H9 (cell line): ENCODE data around the gene ARHGEF7. TPM values are rescaled to one million over a fixed set of nuclear protein-coding genes. Genes with fewer than 3 reads are reported as not detected.

ENCODE experiments used
- DNase-seq: peaks from one replicate; pipeline ENCODE4 v3.0.0-alpha.2; 2017
- H2AFZ ChIP-seq: one replicate; pipeline ENCODE4 v1.6.1; 2013; ENCODE audit warnings: mild to moderate bottlenecking, low read length, control low read depth, moderate library complexity
- H2AK5ac ChIP-seq: 2 replicates; pipeline ENCODE4 v1.6.1; 2013; ENCODE audit warnings: low read length, control low read depth, mixed read lengths; ENCODE audit not compliant: insufficient read length
- H2BK120ac ChIP-seq: one replicate; pipeline ENCODE4 v1.6.1; 2013; ENCODE audit warnings: low read depth, mild to moderate bottlenecking, low read length, control low read depth, inconsistent platforms; ENCODE audit not compliant: poor library complexity, severe bottlenecking
- H2BK12ac ChIP-seq: 2 replicates; pipeline ENCODE4 v1.6.1; 2013; ENCODE audit warnings: low read length, control low read depth, mixed read lengths, low read depth; ENCODE audit not compliant: insufficient read length
- H2BK15ac ChIP-seq: 2 replicates; pipeline ENCODE4 v1.6.1; 2013; ENCODE audit warnings: low read depth, low read length, control low read depth
- H2BK20ac ChIP-seq: one replicate; pipeline ENCODE4 v1.6.1; 2013; ENCODE audit warnings: low read depth, mild to moderate bottlenecking, low read length, control low read depth, inconsistent platforms; ENCODE audit not compliant: poor library complexity, severe bottlenecking
- H2BK5ac ChIP-seq: 2 replicates; pipeline ENCODE4 v1.6.1; 2013; ENCODE audit warnings: low read length, control low read depth, mixed read lengths; ENCODE audit not compliant: insufficient read length
- H3K14ac ChIP-seq: 2 replicates; pipeline ENCODE4 v1.6.1; 2013; ENCODE audit warnings: low read length, control low read depth; ENCODE audit not compliant: insufficient read depth
- H3K18ac ChIP-seq: 2 replicates; pipeline ENCODE4 v1.6.1; 2013; ENCODE audit warnings: low read depth, mild to moderate bottlenecking, mixed read lengths, low read length, control low read depth; ENCODE audit not compliant: insufficient read length
- H3K23ac ChIP-seq: 2 replicates; pipeline ENCODE4 v1.6.1; 2013; ENCODE audit warnings: low read length, control low read depth, mixed read lengths, low read depth; ENCODE audit not compliant: insufficient read length
- H3K23me2 ChIP-seq: 2 replicates; pipeline ENCODE4 v1.6.1; 2013; ENCODE audit warnings: low read depth, mild to moderate bottlenecking, mixed read lengths, low read length, control low read depth; ENCODE audit not compliant: insufficient read length, poor library complexity, severe bottlenecking
- H3K27ac ChIP-seq: 2 replicates; pipeline ENCODE4 v1.5.1; 2013; ENCODE audit warnings: low read length, control low read depth, mixed read lengths, low read depth; ENCODE audit not compliant: insufficient read length
- H3K27me3 ChIP-seq: 2 replicates; pipeline ENCODE4 v1.6.1; 2013; ENCODE audit warnings: low read length, control low read depth, inconsistent platforms; ENCODE audit not compliant: insufficient read depth
- H3K4ac ChIP-seq: 2 replicates; pipeline ENCODE4 v1.6.1; 2013; ENCODE audit warnings: low read depth, mild to moderate bottlenecking, control low read depth, inconsistent platforms, low read length, moderate library complexity
- H3K4me1 ChIP-seq: 2 replicates; pipeline ENCODE4 v1.6.1; 2013; ENCODE audit warnings: low read length, control low read depth, inconsistent platforms; ENCODE audit not compliant: insufficient read depth
- H3K4me2 ChIP-seq: 2 replicates; pipeline ENCODE4 v1.6.1; 2013; ENCODE audit warnings: low read length, control low read depth, mixed read lengths; ENCODE audit not compliant: insufficient read length, insufficient read depth
- H3K56ac ChIP-seq: 2 replicates; pipeline ENCODE4 v1.6.1; 2013; ENCODE audit warnings: low read depth, mild to moderate bottlenecking, mixed read lengths, low read length, control low read depth; ENCODE audit not compliant: insufficient read length
- H3K79me1 ChIP-seq: 2 replicates; pipeline ENCODE4 v1.6.1; 2013; ENCODE audit warnings: low read depth, mild to moderate bottlenecking, moderate library complexity, low read length, control low read depth, inconsistent platforms; ENCODE audit not compliant: insufficient read depth, poor library complexity, severe bottlenecking
- H3K79me2 ChIP-seq: 2 replicates; pipeline ENCODE4 v1.6.1; 2013; ENCODE audit warnings: low read length, control low read depth, inconsistent platforms; ENCODE audit not compliant: insufficient read depth
- H3K9ac ChIP-seq: 2 replicates; pipeline ENCODE4 v1.6.1; 2013; ENCODE audit warnings: low read length, control low read depth, mixed read lengths; ENCODE audit not compliant: insufficient read length; ENCODE audit errors: extremely low read depth
- H3K9me3 ChIP-seq: one replicate; pipeline ENCODE4 v1.6.1; 2013; ENCODE audit warnings: low read depth, low read length, inconsistent platforms; ENCODE audit not compliant: control insufficient read depth
- H3T11ph ChIP-seq: one replicate; pipeline ENCODE4 v1.6.1; 2013; ENCODE audit warnings: mild to moderate bottlenecking, low read length, control low read depth, inconsistent platforms
- H4K20me1 ChIP-seq: one replicate; pipeline ENCODE4 v1.6.1; 2013; ENCODE audit not compliant: control insufficient read depth, insufficient read length, insufficient read depth
- H4K5ac ChIP-seq: 2 replicates; pipeline ENCODE4 v1.6.1; 2013; ENCODE audit warnings: low read depth, mild to moderate bottlenecking, mixed read lengths, low read length, control low read depth; ENCODE audit not compliant: insufficient read length
- H4K8ac ChIP-seq: replicated peaks from 2 replicates; pipeline ENCODE4 v1.6.1; 2013; ENCODE audit warnings: low read length, control low read depth, mixed read lengths, low read depth; ENCODE audit not compliant: insufficient read length
- H4K91ac ChIP-seq: 2 replicates; pipeline ENCODE4 v1.6.1; 2013; ENCODE audit warnings: low read depth, mild to moderate bottlenecking, moderate library complexity, mixed read lengths, low read length, control low read depth; ENCODE audit not compliant: insufficient read length
- H3K27ac Mint-ChIP-seq, 3 experiments: 2 replicates in 2 of 3; 3 replicates in 1 of 3; pipeline ENCODE4 v1.8.0; 2020 to 2021; ENCODE audit warnings: mixed read lengths in 3 of 3, mild to moderate bottlenecking in 1 of 3, moderate library complexity in 1 of 3
- H3K27me3 Mint-ChIP-seq: 2 replicates; pipeline ENCODE4 v1.8.0; 2021; ENCODE audit warnings: low read depth, mild to moderate bottlenecking, moderate library complexity, mixed read lengths
- H3K36me3 Mint-ChIP-seq, 3 experiments: 2 replicates in 2 of 3; 3 replicates in 1 of 3; pipeline ENCODE4 v1.8.0; 2020 to 2021; ENCODE audit warnings: low read depth in 3 of 3, mixed read lengths in 3 of 3; ENCODE audit not compliant: insufficient read depth in 1 of 3
- H3K4me1 Mint-ChIP-seq, 2 experiments: 2 replicates each; pipeline ENCODE4 v1.8.0; 2020; ENCODE audit warnings: mixed read lengths in 2 of 2
- H3K4me3 Mint-ChIP-seq, 2 experiments: 2 replicates in 1 of 2; 3 replicates in 1 of 2; pipeline ENCODE4 v1.8.0; 2020 to 2021; ENCODE audit warnings: mild to moderate bottlenecking in 2 of 2, mixed read lengths in 2 of 2, moderate library complexity in 1 of 2
- H3K9me3 Mint-ChIP-seq, 2 experiments: 2 replicates in 1 of 2; 3 replicates in 1 of 2; pipeline ENCODE4 v1.8.0; 2020; ENCODE audit warnings: mild to moderate bottlenecking in 2 of 2, mixed read lengths in 2 of 2, moderate library complexity in 1 of 2
- CTCF ChIP-seq: fragments of 200-600 bp; sonication (generic); conservative IDR thresholded peaks from 3 replicates; pipeline ENCODE4 v1.8.0; 2021; ENCODE audit warnings: antibody characterized with exemption, mild to moderate bottlenecking
- WGBS: extraction: QIAGEN DNeasy Blood & Tissue Kit; methylation state at CpG from one replicate; pipeline ENCODE4 v1.1.7; 2013; ENCODE audit warnings: missing lambda C conversion rate, low lambda C conversion rate, mixed read lengths; ENCODE audit not compliant: insufficient read length; ENCODE audit errors: extremely low coverage; 5-methylcytosine and 5-hydroxymethylcytosine counted together
- total RNA-seq: library from RNA; stranded (reverse); gene quantifications from 2 replicates; pipeline ENCODE4 v1.2.1, GENCODE V29; 2021

Gene ARHGEF7
- total RNA-seq, 1 experiment from 2014 or later: 51.9 TPM

- H3K79me1 ChIP-seq: no peaks in the 10 kb centered on the region
- no peak for DNase-seq
- H2BK12ac ChIP-seq: no peak overlapping the region
- peaks cover 42% of the 10 kb centered on the region for H3K27me3 Mint-ChIP-seq
- no peak overlapping the region for H3K4me3 Mint-ChIP-seq
- no peak overlapping the region for H3K27ac Mint-ChIP-seq
- no peak for TF ChIP-seq CTCF
- no peaks in the 10 kb centered on the region for H3K9me3 ChIP-seq
- H3K27me3 ChIP-seq: peaks cover 6% of the 10 kb centered on the region; the same call in 1 of the 2 replicates
- no peaks in the 10 kb centered on the region for H3K79me2 ChIP-seq
- peaks cover 9 to 12% of the 10 kb centered on the region in 2 experiments; a peak in 3 of 4 replicates for H3K4me1 Mint-ChIP-seq
- H4K91ac ChIP-seq: no peak overlapping the region
- H3K56ac ChIP-seq: no peak overlapping the region
- H3K9ac ChIP-seq: no peak overlapping the region
- H2BK15ac ChIP-seq: no peak overlapping the region
- peaks cover 4% of the 10 kb centered on the region in 2 experiments; a peak in 3 of 5 replicates for H3K9me3 Mint-ChIP-seq
- no peak overlapping the region for H4K5ac ChIP-seq
- no peak overlapping the region for H3K14ac ChIP-seq
- H3K4me2 ChIP-seq: no peak overlapping the region
- H3K4ac ChIP-seq: no peak overlapping the region
- H2AFZ ChIP-seq: no peak overlapping the region
- no peak overlapping the region for H2BK120ac ChIP-seq
- H3K27ac ChIP-seq: no peak overlapping the region
- no peak overlapping the region for H2BK5ac ChIP-seq
- WGBS: no CpG with 5 or more reads among the region's 12 CpGs
- no peaks in the 10 kb centered on the region for H3K4me1 ChIP-seq
- H4K20me1 ChIP-seq: no peaks in the 10 kb centered on the region
- H3T11ph ChIP-seq: no peak overlapping the region
- no peak overlapping the region for H4K8ac ChIP-seq
- no peak overlapping the region for H3K18ac ChIP-seq
- H3K23ac ChIP-seq: no peak overlapping the region
- no peak overlapping the region for H2BK20ac ChIP-seq
- peaks cover 0 to 4% (median 0%) of the 10 kb centered on the region in 3 experiments; a peak in 2 of 7 replicates for H3K36me3 Mint-ChIP-seq
- no peak overlapping the region for H2AK5ac ChIP-seq
- H3K23me2 ChIP-seq: peaks cover 5% of the 10 kb centered on the region
These were observed 5.3 kb downstream of the ARHGEF7 start for GRCh38 chr13:111120422-111120821.
